ENCODE measurements around the gene ATP8B1.

GRCh38 chr18:57826252-57826651, 23.1 kb upstream of the ATP8B1 start:
- TF ChIP-seq CTCF (conservative IDR thresholded peaks at IDR 0.05; ENCODE audit: low read length) (no peak), EZH2phosphoT487 (IDR thresholded peaks at IDR 0.05; ENCODE audit: borderline replicate concordance) (no peak)

Measured in Loucy (cell line).